GM19239 (cell line): ENCODE results near the gene ZNF143.

Experiments used
- DNase-seq: peaks from one replicate; pipeline ENCODE4 v3.0.0; 2011; ENCODE audit warnings: low spot score; ENCODE audit not compliant: insufficient read length
- FAIRE-seq: peaks from 2 replicates; lab custom pipeline; 2011; peaks lifted over from hg19 to GRCh38; lab: Jason Lieb, UNC

The ZNF143 gene

DNA sequence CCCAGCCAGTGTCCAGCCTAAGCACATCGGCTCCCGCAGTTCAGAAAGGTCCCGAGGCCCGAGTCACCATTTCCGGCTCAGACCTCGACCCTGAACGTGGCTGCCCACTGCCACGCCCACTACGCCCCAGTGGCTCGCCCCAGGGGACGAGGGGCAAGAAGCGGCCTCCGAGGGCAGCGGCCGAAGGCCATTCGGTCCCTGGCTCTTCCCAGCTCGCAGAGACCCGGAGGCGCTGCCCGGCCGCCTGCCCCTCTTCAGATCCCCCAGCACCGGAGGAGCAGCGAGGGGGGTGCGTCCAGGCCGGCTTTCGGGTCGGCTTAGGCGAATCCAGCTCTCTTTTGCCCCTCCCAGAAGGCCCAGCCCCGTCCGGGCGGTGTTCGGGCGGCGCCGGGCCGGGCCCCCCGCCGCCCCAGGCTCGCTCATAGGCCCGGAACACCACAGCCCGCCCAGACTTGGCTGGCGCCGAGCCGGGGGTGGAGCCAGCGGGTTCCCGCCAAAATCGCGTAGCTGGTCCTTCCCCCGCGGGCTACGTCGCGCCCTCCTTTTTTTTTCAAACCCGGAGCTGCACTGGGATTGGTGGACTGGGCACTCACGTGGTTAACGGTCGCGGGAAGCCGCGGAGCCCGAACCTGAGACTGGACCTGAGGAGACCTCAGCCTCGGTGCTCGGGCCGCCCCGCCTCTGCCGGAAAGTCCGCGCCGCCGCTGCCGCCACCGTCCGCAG lies 112.4 kb downstream of the ZNF143 start, which contains the start of gene WEE1:
Gene WEE1, plus strand, starts transcription at position 619 of the 723 bp plus-strand sequence. CDS start 264 bp downstream, outside the sequence.
- DNase-seq (peak; percentile 89), FAIRE-seq (peak; percentile 87)

DNA sequence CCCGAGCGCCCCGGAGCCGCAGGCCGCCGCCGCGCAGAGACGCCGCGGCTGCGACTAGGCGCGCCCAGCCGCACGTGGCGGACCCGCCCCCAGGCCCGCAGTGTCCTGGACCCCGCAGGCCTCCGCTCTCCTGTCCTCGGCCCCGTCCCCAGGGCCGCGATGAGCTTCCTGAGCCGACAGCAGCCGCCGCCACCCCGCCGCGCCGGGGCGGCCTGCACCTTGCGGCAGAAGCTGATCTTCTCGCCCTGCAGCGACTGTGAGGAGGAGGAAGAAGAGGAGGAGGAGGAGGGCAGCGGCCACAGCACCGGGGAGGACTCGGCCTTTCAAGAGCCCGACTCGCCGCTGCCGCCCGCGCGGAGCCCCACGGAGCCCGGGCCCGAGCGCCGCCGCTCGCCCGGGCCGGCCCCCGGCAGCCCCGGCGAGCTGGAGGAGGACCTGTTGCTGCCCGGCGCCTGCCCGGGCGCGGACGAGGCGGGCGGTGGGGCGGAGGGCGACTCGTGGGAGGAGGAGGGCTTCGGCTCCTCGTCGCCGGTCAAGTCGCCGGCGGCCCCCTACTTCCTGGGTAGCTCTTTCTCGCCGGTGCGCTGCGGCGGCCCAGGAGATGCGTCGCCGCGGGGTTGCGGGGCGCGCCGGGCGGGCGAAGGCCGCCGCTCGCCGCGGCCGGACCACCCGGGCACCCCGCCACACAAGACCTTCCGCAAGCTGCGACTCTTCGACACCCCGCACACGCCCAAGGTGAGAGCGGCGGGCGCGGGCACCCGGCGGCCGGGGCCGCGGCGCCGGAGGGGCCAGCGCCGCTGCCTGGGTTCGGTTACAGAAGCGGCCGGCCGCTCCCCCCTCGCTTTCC lies 113.2 kb downstream of the ZNF143 start:
- no peak for FAIRE-seq
- DNase-seq, result no peak

DNA sequence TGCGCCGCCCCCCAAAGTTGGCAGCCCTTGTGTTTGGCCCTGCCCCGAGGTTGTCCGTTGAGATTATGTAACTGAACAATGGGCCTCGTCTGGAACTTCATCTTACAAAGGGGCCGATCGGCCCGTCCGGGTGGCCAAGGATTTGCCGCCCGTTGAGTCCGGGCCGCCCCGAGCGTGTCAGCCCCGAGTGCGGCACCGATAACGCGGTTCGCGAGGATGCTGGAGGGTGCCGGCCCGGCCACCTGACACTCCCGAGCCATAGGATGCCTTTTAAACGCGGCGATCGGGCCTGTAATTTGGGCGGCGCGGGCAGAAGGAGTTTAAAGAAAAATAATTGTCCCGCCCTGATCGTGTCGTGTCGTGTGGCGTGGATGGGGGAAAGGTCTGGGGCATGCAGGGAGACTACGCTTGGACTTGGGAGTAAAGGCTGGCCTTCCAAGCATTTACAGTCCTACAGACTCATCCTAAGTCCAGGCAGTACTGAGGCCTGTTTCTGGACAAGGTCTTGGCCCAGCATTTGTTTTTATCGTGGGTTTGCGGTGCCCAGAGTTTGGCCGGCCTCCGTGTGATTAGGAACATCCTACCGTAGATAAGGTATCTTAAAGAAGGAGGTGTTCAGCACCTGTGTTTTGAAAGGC lies 113.9 kb downstream of the ZNF143 start:
- no peak for DNase-seq
- peak; percentile 81 for FAIRE-seq

DNA sequence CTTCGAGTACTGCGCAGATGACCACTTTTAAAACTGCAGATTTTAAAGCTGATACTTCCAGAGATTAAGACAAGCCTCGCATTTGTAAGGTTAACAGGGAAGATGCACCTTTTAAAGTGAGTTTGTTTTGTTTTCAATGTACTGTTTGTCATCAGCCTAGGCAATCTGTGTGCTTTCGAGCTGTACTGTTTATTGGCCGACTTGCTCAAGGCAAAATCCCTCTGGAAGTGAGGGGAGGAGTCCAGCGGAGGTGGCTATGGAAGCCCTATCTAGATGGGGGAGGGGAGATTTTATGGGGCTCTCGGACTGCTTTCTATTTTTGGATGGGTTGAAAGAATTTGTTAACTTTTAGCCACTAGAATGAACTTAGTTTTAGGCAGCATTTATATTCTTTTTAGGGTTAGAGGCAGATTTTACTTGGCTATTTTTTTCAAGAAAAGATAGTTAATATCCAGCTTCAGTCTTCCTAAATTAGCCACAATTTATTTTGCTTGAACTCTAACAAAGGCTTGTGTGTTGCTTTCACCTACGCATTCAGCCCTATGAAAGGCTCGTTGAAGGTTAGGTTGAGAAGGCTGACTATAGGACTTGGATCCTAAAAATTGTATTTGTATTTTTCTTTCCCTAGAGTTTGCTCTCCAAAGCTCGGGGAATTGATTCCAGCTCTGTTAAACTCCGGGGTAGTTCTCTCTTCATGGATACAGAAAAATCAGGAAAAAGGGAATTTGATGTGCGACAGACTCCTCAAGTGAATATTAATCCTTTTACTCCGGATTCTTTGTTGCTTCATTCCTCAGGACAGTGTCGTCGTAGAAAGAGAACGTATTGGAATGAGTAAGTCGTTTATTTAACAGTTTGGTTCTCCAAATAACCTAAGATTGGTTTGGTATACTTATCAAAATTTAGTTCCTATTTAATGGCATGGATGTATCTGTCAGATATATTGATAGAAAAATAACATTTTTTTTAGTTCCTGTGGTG lies 114.7 kb downstream of the ZNF143 start:
- peak; percentile 10 for DNase-seq
- peak; percentile 54 for FAIRE-seq

DNA sequence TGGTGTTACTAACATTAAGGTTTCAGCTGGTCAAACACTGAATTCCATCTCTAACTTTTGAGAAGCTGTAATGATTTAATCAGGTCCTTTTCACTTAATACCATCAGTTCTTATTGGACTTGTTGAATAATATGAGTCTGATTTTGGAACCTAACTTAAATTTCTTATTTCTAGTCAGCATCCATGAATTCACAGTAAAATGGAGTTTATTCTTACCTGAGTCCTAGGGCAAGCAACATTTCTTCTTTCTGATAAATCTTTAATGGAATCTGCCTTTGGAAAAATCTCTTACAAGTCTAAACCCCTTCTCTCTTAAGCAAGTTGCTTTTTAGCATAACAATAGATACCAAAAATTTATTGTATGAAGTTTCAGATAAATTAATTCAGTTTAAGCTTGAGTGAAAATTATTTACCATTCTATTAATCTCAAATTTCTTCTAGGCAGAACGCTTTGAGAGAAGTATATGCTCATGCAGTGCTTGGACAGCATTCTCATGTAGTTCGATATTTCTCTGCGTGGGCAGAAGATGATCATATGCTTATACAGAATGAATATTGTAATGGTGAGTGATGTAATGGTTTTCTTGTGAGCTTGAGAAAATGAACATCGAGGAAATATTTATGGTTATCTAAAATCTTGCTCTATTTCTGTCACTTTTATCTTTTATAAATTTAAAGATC lies 116.0 kb downstream of the ZNF143 start:
- FAIRE-seq (peak; percentile 21), DNase-seq (no peak)

DNA sequence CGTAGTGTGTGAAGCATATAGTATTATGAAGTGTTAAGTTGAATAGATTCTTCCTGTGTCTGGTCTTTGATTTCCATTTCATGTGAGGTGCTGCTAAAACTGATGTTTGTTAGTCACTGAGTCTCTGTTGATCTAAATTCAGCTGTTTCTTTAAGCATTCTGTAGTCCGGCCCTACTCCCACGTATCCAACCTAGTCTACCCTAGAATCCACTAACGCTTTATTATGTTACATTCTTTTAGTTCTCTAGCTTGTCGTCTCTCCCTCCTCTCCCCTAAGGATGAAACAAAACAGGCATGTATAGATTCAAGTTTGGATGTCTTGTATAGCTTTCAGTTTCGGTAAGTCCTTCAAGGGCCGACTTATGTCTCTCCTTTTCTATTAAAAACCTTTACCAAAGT lies 116.7 kb downstream of the ZNF143 start:
- DNase-seq (no peak), FAIRE-seq (peak; percentile 42)
